WI38 (cell line): ENCODE data around the gene IMPG2.
"Not testable (repeated sequence)": the region's sequence is repeated elsewhere in the genome, so short reads cannot be mapped to it uniquely, and the experiment has no call there.

Source experiments
- H3K4me3 ChIP-seq: 2 replicates; pipeline ENCODE4 v1.5.1; 2011; ENCODE audit warnings: low read depth, mild to moderate bottlenecking, control low read depth, low read length
- TF ChIP-seq, protein P1 (sequence below): IDR thresholded peaks from 2 replicates; pipeline ENCODE4 v1.5.1; 2012; ENCODE audit warnings: low read depth, mild to moderate bottlenecking, control low read depth, low read length

IMPG2 gene

DNA sequence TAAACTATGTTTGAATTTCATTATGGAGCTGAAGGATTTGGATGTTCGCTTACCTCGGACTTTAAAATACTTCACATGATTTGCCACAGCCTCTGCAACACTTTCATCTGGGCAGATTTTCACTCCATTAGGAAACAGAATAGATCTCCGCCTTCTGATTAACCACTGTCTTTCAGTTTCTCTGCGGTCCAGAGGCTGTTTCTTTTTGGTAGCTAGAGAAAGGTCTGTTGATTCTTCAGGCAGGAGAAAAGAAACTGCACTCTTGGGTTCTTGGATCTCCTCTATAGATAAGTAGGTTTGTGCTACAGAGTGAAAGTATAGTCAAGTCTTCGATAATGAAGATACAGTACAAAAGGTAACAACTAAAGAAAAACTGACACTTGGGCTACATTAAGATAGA lies 844 bp downstream of the IMPG2 start:
- no peak overlapping the region for H3K4me3 ChIP-seq
- TF ChIP-seq, protein P1, sequence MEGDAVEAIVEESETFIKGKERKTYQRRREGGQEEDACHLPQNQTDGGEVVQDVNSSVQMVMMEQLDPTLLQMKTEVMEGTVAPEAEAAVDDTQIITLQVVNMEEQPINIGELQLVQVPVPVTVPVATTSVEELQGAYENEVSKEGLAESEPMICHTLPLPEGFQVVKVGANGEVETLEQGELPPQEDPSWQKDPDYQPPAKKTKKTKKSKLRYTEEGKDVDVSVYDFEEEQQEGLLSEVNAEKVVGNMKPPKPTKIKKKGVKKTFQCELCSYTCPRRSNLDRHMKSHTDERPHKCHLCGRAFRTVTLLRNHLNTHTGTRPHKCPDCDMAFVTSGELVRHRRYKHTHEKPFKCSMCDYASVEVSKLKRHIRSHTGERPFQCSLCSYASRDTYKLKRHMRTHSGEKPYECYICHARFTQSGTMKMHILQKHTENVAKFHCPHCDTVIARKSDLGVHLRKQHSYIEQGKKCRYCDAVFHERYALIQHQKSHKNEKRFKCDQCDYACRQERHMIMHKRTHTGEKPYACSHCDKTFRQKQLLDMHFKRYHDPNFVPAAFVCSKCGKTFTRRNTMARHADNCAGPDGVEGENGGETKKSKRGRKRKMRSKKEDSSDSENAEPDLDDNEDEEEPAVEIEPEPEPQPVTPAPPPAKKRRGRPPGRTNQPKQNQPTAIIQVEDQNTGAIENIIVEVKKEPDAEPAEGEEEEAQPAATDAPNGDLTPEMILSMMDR, result no peak

DNA sequence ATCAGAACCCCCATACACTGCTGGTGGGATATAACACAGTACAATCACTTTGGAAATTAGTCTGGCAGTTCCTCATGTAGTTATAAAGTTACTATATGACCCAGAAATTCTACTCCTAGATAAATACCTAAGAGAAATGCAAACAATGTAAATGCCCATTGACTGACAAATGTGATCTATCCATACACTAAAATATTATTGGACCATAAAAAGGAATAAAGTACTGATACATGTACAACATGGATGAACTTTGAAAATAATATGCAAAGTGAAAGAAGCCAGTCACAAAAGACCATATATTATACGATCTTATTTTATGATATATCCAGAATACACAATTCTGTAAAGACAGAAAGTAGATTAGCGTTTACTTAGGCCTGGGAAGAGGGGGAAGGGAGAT lies 7.8 kb downstream of the IMPG2 start:
- H3K4me3 ChIP-seq, result no peak overlapping the region
- TF ChIP-seq, protein P1, result no peak

DNA sequence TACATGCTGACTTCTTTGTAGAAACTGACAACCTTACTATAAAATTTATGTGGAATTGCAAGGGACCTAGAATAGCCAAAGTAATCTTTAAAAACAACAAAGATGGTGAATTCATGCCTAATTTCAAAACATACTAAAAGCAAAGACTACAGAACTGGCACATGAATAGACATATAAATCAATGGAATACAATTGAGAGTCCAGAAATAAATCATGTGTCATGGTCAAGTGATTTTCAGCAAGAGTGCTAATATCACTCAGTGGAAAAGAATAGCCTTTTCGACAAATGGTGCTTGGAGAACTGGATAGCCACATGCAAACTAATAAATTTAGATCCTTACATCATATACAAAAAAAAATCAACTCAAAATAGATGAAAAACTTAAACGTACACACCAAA lies 8.7 kb downstream of the IMPG2 start:
- TF ChIP-seq, protein P1, result no peak
- no peak overlapping the region for H3K4me3 ChIP-seq

DNA sequence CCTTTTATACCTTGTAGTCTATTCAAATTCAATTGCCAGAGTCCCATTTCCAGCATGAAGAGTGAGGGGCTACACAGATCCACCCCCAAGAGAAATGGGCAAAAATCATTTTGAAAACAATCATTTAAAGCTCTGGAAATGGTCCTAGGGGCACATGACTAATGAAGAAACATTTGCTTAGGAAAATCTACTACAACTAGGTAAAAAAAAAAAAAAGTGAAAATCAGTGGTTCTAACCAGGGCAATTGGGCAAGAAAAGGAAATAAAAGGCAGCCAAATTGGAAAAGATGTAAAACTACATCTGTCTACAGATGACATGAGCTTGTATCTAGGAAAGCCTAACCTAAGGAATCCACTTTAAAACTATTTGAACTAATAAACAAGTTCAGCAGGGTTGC lies 9.4 kb downstream of the IMPG2 start:
- TF ChIP-seq, protein P1, result no peak
- H3K4me3 ChIP-seq, result no peak overlapping the region

DNA sequence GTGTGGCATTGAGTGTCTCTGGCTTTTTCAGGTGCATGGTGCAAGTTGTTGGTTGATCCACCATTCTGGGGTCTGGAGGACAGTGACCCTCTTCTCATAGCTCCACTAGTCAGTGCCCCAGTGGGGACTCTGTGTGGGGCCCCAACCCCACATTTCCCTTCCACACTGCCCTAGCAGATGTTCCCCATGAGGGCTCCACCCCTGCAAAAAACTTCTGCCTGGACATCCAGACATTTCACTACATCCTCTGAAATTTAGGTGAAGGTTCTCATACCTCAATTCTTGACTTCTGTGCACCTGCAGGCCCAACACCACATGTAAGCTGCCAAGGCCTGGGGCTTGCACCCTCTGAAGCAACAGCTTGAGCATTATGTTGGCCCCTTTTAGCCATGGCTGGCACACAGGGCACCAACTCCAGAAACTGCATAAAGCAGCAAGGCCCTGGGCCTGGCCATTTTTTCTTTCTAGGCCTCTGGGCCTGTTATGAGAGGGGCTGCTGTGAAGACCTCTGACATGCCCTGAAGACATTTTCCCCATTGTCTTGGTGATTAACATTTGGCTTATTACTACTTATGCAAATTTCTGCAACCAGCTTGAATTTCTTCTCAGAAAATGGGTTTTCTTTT lies 12.1 kb downstream of the IMPG2 start:
- not testable (repeated sequence) for H3K4me3 ChIP-seq

DNA sequence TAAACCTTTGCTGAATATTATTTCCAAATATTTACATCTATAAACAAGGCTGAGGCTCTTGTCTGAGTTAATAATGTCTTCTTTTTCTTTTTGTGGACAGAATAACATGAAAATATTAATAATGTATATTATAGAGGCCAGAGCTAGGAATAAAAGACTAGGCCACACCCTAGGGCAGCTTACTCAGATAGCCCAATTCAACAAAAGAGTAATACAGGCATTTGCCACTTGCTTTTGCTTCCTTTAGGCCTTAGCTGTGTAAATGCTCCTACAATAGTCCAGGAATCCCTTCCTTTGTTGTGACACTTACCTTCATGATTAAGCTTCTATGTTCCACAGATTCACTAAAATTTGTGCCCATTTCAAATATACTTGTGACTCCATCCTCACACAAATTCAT lies 16.5 kb downstream of the IMPG2 start:
- TF ChIP-seq, protein P1, result no peak
- no peak overlapping the region for H3K4me3 ChIP-seq

DNA sequence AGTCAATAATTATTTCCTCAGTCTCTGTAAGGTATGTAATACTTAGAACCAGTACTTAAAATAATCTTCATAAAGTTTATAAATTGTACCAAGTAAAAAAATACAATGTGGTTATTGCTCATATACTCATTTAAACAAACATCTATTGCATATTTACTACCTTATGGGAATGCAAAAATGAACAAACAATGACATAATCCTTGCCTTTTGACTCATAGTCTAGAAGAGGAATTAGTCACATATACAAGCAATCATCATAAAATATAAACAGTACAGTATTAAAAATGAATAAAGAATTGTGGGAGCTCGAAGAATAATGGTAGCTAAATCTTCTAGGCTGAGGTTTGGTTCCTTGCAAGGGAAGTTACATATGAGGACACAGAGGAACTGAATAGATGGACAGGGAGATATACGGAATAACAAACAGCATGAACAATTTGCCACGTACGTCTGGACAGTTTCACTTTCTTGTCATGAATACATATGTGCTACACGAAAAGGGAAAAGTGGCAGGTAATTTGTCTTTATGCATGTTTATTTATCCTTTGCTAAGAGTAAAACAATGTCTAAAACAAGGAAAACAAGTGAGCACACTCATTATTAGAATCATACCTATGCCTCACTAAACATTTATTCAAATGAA lies 17.2 kb downstream of the IMPG2 start:
- TF ChIP-seq, protein P1, result no peak
- peak overlapping the region; percentile 40 for H3K4me3 ChIP-seq

DNA sequence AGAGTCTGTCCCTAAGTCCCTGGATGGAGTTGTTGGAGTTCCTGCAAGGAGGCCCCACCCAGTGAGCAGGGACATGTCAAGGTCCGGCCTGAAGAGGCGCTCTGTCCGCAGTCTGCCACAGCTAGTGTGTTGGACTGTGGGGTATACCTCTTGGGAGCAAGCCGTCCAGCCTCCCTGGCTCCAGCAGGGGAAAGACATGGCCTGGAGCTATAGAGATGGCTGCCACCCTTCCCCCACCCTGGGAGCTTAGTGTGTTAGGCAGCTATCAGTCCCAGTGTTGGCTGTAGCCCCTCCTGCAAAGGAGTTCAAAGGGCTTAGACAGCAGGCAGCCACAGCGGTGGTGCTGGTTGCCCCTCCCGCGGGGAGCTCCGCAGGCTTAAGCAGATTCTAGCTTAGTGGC lies 20.3 kb downstream of the IMPG2 start:
- TF ChIP-seq, protein P1, result no peak
- no peak overlapping the region for H3K4me3 ChIP-seq
